GM12873 (cell line): ENCODE data around the gene RMND5B.

Experiments
- CTCF ChIP-seq: IDR thresholded peaks from 2 replicates; pipeline ENCODE4 v1.5.1; 2012; ENCODE audit warnings: low read depth, mild to moderate bottlenecking, moderate library complexity, low read length, control low read depth; ENCODE audit not compliant: insufficient read depth; ENCODE audit errors: missing control alignments

The RMND5B gene

GRCh38 chr5:178130576-178131445 lies at the start of gene RMND5B:
Gene RMND5B (plus strand): TSS chr5:178131014. CDS start chr5:178138120, 7,106 bp downstream.
- no peak for TF ChIP-seq CTCF

- no peak for TF ChIP-seq CTCF
These were observed 49.1 kb upstream of the RMND5B start for GRCh38 chr5:178081571-178082243.

- TF ChIP-seq CTCF = no peak
These were observed 46.9 kb upstream of the RMND5B start for GRCh38 chr5:178083922-178084321.

- TF ChIP-seq CTCF = no peak
These were observed 45.5 kb upstream of the RMND5B start for GRCh38 chr5:178085316-178085715.

- no peak for TF ChIP-seq CTCF
These were observed 44.5 kb upstream of the RMND5B start for GRCh38 chr5:178086266-178086665.

GRCh38 chr5:178090856-178091255 lies 40.0 kb upstream of the RMND5B start:
- no peak for TF ChIP-seq CTCF

GRCh38 chr5:178093134-178093533 lies 37.7 kb upstream of the RMND5B start:
- no peak for TF ChIP-seq CTCF
